H9 (cell line): ENCODE results near the gene LRP2BP. TPM values are rescaled to one million over a fixed set of nuclear protein-coding genes. Genes with fewer than 3 reads are reported as not detected.

Source experiments
- DNase-seq: peaks from one replicate; pipeline ENCODE4 v3.0.0-alpha.2; 2017
- H2AFZ ChIP-seq: one replicate; pipeline ENCODE4 v1.6.1; 2013; ENCODE audit warnings: mild to moderate bottlenecking, low read length, control low read depth, moderate library complexity
- H2AK5ac ChIP-seq: 2 replicates; pipeline ENCODE4 v1.6.1; 2013; ENCODE audit warnings: low read length, control low read depth, mixed read lengths; ENCODE audit not compliant: insufficient read length
- H2BK120ac ChIP-seq: one replicate; pipeline ENCODE4 v1.6.1; 2013; ENCODE audit warnings: low read depth, mild to moderate bottlenecking, low read length, control low read depth, inconsistent platforms; ENCODE audit not compliant: poor library complexity, severe bottlenecking
- H2BK12ac ChIP-seq: 2 replicates; pipeline ENCODE4 v1.6.1; 2013; ENCODE audit warnings: low read length, control low read depth, mixed read lengths, low read depth; ENCODE audit not compliant: insufficient read length
- H2BK15ac ChIP-seq: 2 replicates; pipeline ENCODE4 v1.6.1; 2013; ENCODE audit warnings: low read depth, low read length, control low read depth
- H2BK20ac ChIP-seq: one replicate; pipeline ENCODE4 v1.6.1; 2013; ENCODE audit warnings: low read depth, mild to moderate bottlenecking, low read length, control low read depth, inconsistent platforms; ENCODE audit not compliant: poor library complexity, severe bottlenecking
- H2BK5ac ChIP-seq: 2 replicates; pipeline ENCODE4 v1.6.1; 2013; ENCODE audit warnings: low read length, control low read depth, mixed read lengths; ENCODE audit not compliant: insufficient read length
- H3K14ac ChIP-seq: 2 replicates; pipeline ENCODE4 v1.6.1; 2013; ENCODE audit warnings: low read length, control low read depth; ENCODE audit not compliant: insufficient read depth
- H3K18ac ChIP-seq: 2 replicates; pipeline ENCODE4 v1.6.1; 2013; ENCODE audit warnings: low read depth, mild to moderate bottlenecking, mixed read lengths, low read length, control low read depth; ENCODE audit not compliant: insufficient read length
- H3K23ac ChIP-seq: 2 replicates; pipeline ENCODE4 v1.6.1; 2013; ENCODE audit warnings: low read length, control low read depth, mixed read lengths, low read depth; ENCODE audit not compliant: insufficient read length
- H3K23me2 ChIP-seq: 2 replicates; pipeline ENCODE4 v1.6.1; 2013; ENCODE audit warnings: low read depth, mild to moderate bottlenecking, mixed read lengths, low read length, control low read depth; ENCODE audit not compliant: insufficient read length, poor library complexity, severe bottlenecking
- H3K27ac ChIP-seq: 2 replicates; pipeline ENCODE4 v1.5.1; 2013; ENCODE audit warnings: low read length, control low read depth, mixed read lengths, low read depth; ENCODE audit not compliant: insufficient read length
- H3K27me3 ChIP-seq: 2 replicates; pipeline ENCODE4 v1.6.1; 2013; ENCODE audit warnings: low read length, control low read depth, inconsistent platforms; ENCODE audit not compliant: insufficient read depth
- H3K4ac ChIP-seq: 2 replicates; pipeline ENCODE4 v1.6.1; 2013; ENCODE audit warnings: low read depth, mild to moderate bottlenecking, control low read depth, inconsistent platforms, low read length, moderate library complexity
- H3K4me1 ChIP-seq: 2 replicates; pipeline ENCODE4 v1.6.1; 2013; ENCODE audit warnings: low read length, control low read depth, inconsistent platforms; ENCODE audit not compliant: insufficient read depth
- H3K4me2 ChIP-seq: 2 replicates; pipeline ENCODE4 v1.6.1; 2013; ENCODE audit warnings: low read length, control low read depth, mixed read lengths; ENCODE audit not compliant: insufficient read length, insufficient read depth
- H3K56ac ChIP-seq: 2 replicates; pipeline ENCODE4 v1.6.1; 2013; ENCODE audit warnings: low read depth, mild to moderate bottlenecking, mixed read lengths, low read length, control low read depth; ENCODE audit not compliant: insufficient read length
- H3K79me1 ChIP-seq: 2 replicates; pipeline ENCODE4 v1.6.1; 2013; ENCODE audit warnings: low read depth, mild to moderate bottlenecking, moderate library complexity, low read length, control low read depth, inconsistent platforms; ENCODE audit not compliant: insufficient read depth, poor library complexity, severe bottlenecking
- H3K79me2 ChIP-seq: 2 replicates; pipeline ENCODE4 v1.6.1; 2013; ENCODE audit warnings: low read length, control low read depth, inconsistent platforms; ENCODE audit not compliant: insufficient read depth
- H3K9ac ChIP-seq: 2 replicates; pipeline ENCODE4 v1.6.1; 2013; ENCODE audit warnings: low read length, control low read depth, mixed read lengths; ENCODE audit not compliant: insufficient read length; ENCODE audit errors: extremely low read depth
- H3K9me3 ChIP-seq: one replicate; pipeline ENCODE4 v1.6.1; 2013; ENCODE audit warnings: low read depth, low read length, inconsistent platforms; ENCODE audit not compliant: control insufficient read depth
- H3T11ph ChIP-seq: one replicate; pipeline ENCODE4 v1.6.1; 2013; ENCODE audit warnings: mild to moderate bottlenecking, low read length, control low read depth, inconsistent platforms
- H4K20me1 ChIP-seq: one replicate; pipeline ENCODE4 v1.6.1; 2013; ENCODE audit not compliant: control insufficient read depth, insufficient read length, insufficient read depth
- H4K5ac ChIP-seq: 2 replicates; pipeline ENCODE4 v1.6.1; 2013; ENCODE audit warnings: low read depth, mild to moderate bottlenecking, mixed read lengths, low read length, control low read depth; ENCODE audit not compliant: insufficient read length
- H4K8ac ChIP-seq: replicated peaks from 2 replicates; pipeline ENCODE4 v1.6.1; 2013; ENCODE audit warnings: low read length, control low read depth, mixed read lengths, low read depth; ENCODE audit not compliant: insufficient read length
- H4K91ac ChIP-seq: 2 replicates; pipeline ENCODE4 v1.6.1; 2013; ENCODE audit warnings: low read depth, mild to moderate bottlenecking, moderate library complexity, mixed read lengths, low read length, control low read depth; ENCODE audit not compliant: insufficient read length
- H3K27ac Mint-ChIP-seq, 3 experiments: 2 replicates in 2 of 3; 3 replicates in 1 of 3; pipeline ENCODE4 v1.8.0; 2020 to 2021; ENCODE audit warnings: mixed read lengths in 3 of 3, mild to moderate bottlenecking in 1 of 3, moderate library complexity in 1 of 3
- H3K27me3 Mint-ChIP-seq: 2 replicates; pipeline ENCODE4 v1.8.0; 2021; ENCODE audit warnings: low read depth, mild to moderate bottlenecking, moderate library complexity, mixed read lengths
- H3K36me3 Mint-ChIP-seq, 3 experiments: 2 replicates in 2 of 3; 3 replicates in 1 of 3; pipeline ENCODE4 v1.8.0; 2020 to 2021; ENCODE audit warnings: low read depth in 3 of 3, mixed read lengths in 3 of 3; ENCODE audit not compliant: insufficient read depth in 1 of 3
- H3K4me1 Mint-ChIP-seq, 2 experiments: 2 replicates each; pipeline ENCODE4 v1.8.0; 2020; ENCODE audit warnings: mixed read lengths in 2 of 2
- H3K4me3 Mint-ChIP-seq, 2 experiments: 2 replicates in 1 of 2; 3 replicates in 1 of 2; pipeline ENCODE4 v1.8.0; 2020 to 2021; ENCODE audit warnings: mild to moderate bottlenecking in 2 of 2, mixed read lengths in 2 of 2, moderate library complexity in 1 of 2
- H3K9me3 Mint-ChIP-seq, 2 experiments: 2 replicates in 1 of 2; 3 replicates in 1 of 2; pipeline ENCODE4 v1.8.0; 2020; ENCODE audit warnings: mild to moderate bottlenecking in 2 of 2, mixed read lengths in 2 of 2, moderate library complexity in 1 of 2
- CTCF ChIP-seq: fragments of 200-600 bp; sonication (generic); conservative IDR thresholded peaks from 3 replicates; pipeline ENCODE4 v1.8.0; 2021; ENCODE audit warnings: antibody characterized with exemption, mild to moderate bottlenecking
- WGBS: extraction: QIAGEN DNeasy Blood & Tissue Kit; methylation state at CpG from one replicate; pipeline ENCODE4 v1.1.7; 2013; ENCODE audit warnings: missing lambda C conversion rate, low lambda C conversion rate, mixed read lengths; ENCODE audit not compliant: insufficient read length; ENCODE audit errors: extremely low coverage; 5-methylcytosine and 5-hydroxymethylcytosine counted together
- total RNA-seq: library from RNA; stranded (reverse); gene quantifications from 2 replicates; pipeline ENCODE4 v1.2.1, GENCODE V29; 2021

LRP2BP gene
- total RNA-seq, 1 experiment from 2014 or later = 0.46 TPM

GRCh38 chr4:185381288-185382196 lies 14.2 kb downstream of the LRP2BP start:
- Histone ChIP-seq H3K27me3 (no peaks in the 10 kb centered on the region), H3K79me2 (no peaks in the 10 kb centered on the region), H4K91ac (no peak overlapping the region), H2BK20ac (no peak overlapping the region), H3T11ph (no peak overlapping the region), H2AFZ (no peak overlapping the region), H3K27ac (no peak overlapping the region), H3K23ac (no peak overlapping the region), H3K4me1 (no peaks in the 10 kb centered on the region), H4K8ac (no peak overlapping the region), H2BK12ac (no peak overlapping the region), H2BK120ac (no peak overlapping the region), H3K18ac (no peak overlapping the region), H2AK5ac (no peak overlapping the region), H3K9ac (no peak overlapping the region), H3K23me2 (no peaks in the 10 kb centered on the region), H3K4ac (no peak overlapping the region), H3K14ac (no peak overlapping the region), H2BK15ac (no peak overlapping the region), H3K79me1 (no peaks in the 10 kb centered on the region), H4K5ac (no peak overlapping the region), H4K20me1 (no peaks in the 10 kb centered on the region), H3K56ac (no peak overlapping the region), H3K4me2 (no peak overlapping the region), H2BK5ac (no peak overlapping the region), H3K9me3 (no peaks in the 10 kb centered on the region)
- no CpG with 5 or more reads among the region's 4 CpGs for WGBS
- H3K27me3 Mint-ChIP-seq = no peaks in the 10 kb centered on the region
- H3K36me3 Mint-ChIP-seq = peaks cover 3 to 18% (median 18%) of the 10 kb centered on the region in 3 experiments; a peak in 6 of 7 replicates
- H3K9me3 Mint-ChIP-seq = peaks cover 5 to 8% of the 10 kb centered on the region in 2 experiments; a peak in 4 of 5 replicates
- peaks cover 15 to 20% of the 10 kb centered on the region in 2 experiments for H3K4me1 Mint-ChIP-seq
- no peak overlapping the region for H3K4me3 Mint-ChIP-seq
- DNase-seq = no peak
- H3K27ac Mint-ChIP-seq = no peak overlapping the region
- no peak for TF ChIP-seq CTCF
